Measurements from ENCODE around the gene ABCA13. TPM values are rescaled to one million over a fixed set of nuclear protein-coding genes. Genes with fewer than 3 reads are reported as not detected.

ABCA13 gene
- total RNA-seq, 1 experiment from 2014 or later = not detected

GRCh38 chr7:48389977-48390376 is 218.7 kb downstream of the ABCA13 start:
- intact Hi-C loops (cut with micrococcal nuclease) = no loop called here
- H3K9me2 ChIP-seq (ENCODE audit: insufficient read depth) = no peaks in the 10 kb centered on the region
- no peak for ATAC-seq
- H3K79me2 ChIP-seq (ENCODE audit: insufficient read depth, low read length) = no peaks in the 10 kb centered on the region
- no peak for DNase-seq (ENCODE audit: low read depth, low spot score)
- no peaks in the 10 kb centered on the region for H4K20me1 ChIP-seq (ENCODE audit: insufficient read depth)
- no peaks in the 10 kb centered on the region; a peak in 1 of 4 replicates for H3K9me3 ChIP-seq (ENCODE audit: control insufficient read depth in 1 of 2, insufficient read depth in 1 of 2, low read depth in 1 of 2, low read length in 2 of 2)
- H2AFZ ChIP-seq (ENCODE audit: low read depth, low read length, poor library complexity, severe bottlenecking) = no peak overlapping the region
- BruUV-seq (replicated peaks) = no TSS peak
- no peak for TF ChIP-seq CBX3 (IDR thresholded peaks at IDR 0.05; ENCODE audit: low read depth)
- no peak for TF ChIP-seq REST (IDR thresholded peaks at IDR 0.05; ENCODE audit: low read depth)
- no peak for TF ChIP-seq JUND (IDR thresholded peaks at IDR 0.05)
- no peak for TF ChIP-seq FOSL1 (IDR thresholded peaks at IDR 0.05; ENCODE audit: low read depth)
- no peak for TF ChIP-seq EZH2 (IDR thresholded peaks at IDR 0.05)
- no peak for TF ChIP-seq RAD21 (IDR thresholded peaks at IDR 0.05; ENCODE audit: low read depth)
- no peak for TF ChIP-seq SIN3A (IDR thresholded peaks at IDR 0.05; ENCODE audit: low read depth)
- H3K9ac ChIP-seq (ENCODE audit: low read length) = no peak overlapping the region
- H3K4me3 ChIP-seq (replicated peaks in 1 of 2; ENCODE audit: low read depth in 1 of 2, low read length in 2 of 2) = no peak overlapping the region
- no peaks in the 10 kb centered on the region for H3K4me1 ChIP-seq (ENCODE audit: control insufficient read depth in 1 of 2, insufficient read depth in 2 of 2, low read length in 2 of 2)
- H3K27ac ChIP-seq (ENCODE audit: low read depth, low read length) = no peak overlapping the region
- RAD21 ChIA-PET (ENCODE audit: low non-redundant PET in 1 of 2, low total read pairs in 2 of 2, uncharacterized antibody in 2 of 2, unreplicated experiment in 2 of 2) = no interaction called here
- CTCF ChIA-PET = no interaction called here
- H3K36me3 ChIP-seq (ENCODE audit: control insufficient read depth in 1 of 2, insufficient read depth in 2 of 2, low read length in 2 of 2) = no peaks in the 10 kb centered on the region
- POLR2A ChIA-PET = no interaction called here
- no peak overlapping the region for H3K4me2 ChIP-seq (ENCODE audit: low read length)
- no peaks in the 10 kb centered on the region for H3K27me3 ChIP-seq (ENCODE audit: insufficient read depth, low read length)
